OCI-LY1 (cell line): Measurements from ENCODE around the gene MXRA5.

Source experiments
- EZH2 ChIP-seq: fragments of 200-600 bp; sonication (generic), shearing (Covaris generic); IDR thresholded peaks from 2 replicates; pipeline ENCODE4 v1.8.0; 2017; ENCODE audit warnings: borderline replicate concordance, mixed run types, mild to moderate bottlenecking, antibody characterized with exemption, low read length, moderate library complexity, mixed read lengths
- TF ChIP-seq, protein P1 (sequence below): fragments of 200-600 bp; sonication (generic), shearing (Covaris generic); IDR thresholded peaks from 2 replicates; pipeline ENCODE4 v1.5.1; 2017; ENCODE audit warnings: mild to moderate bottlenecking, antibody characterized with exemption, low read length, moderate library complexity, mixed read lengths

DNA sequence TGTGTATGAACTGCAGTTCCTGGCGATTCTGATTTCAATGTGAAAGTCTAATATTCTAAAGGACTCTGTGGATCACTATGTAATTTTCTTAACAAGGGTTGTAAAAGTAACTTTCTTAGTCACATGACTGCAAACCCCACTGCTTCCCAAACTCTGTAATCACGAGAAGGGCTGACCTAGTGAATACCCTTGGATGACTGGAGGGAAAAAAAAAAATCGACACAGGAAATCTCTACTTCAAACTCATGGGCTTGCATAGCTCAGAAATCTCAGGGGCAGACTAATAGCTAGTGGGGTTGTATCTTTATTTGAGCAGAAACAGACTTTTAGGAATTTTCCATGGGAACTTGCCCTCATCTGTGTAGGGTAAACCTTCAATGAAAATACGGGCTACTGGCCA lies 4.8 kb upstream of the MXRA5 start:
- TF ChIP-seq, protein P1, sequence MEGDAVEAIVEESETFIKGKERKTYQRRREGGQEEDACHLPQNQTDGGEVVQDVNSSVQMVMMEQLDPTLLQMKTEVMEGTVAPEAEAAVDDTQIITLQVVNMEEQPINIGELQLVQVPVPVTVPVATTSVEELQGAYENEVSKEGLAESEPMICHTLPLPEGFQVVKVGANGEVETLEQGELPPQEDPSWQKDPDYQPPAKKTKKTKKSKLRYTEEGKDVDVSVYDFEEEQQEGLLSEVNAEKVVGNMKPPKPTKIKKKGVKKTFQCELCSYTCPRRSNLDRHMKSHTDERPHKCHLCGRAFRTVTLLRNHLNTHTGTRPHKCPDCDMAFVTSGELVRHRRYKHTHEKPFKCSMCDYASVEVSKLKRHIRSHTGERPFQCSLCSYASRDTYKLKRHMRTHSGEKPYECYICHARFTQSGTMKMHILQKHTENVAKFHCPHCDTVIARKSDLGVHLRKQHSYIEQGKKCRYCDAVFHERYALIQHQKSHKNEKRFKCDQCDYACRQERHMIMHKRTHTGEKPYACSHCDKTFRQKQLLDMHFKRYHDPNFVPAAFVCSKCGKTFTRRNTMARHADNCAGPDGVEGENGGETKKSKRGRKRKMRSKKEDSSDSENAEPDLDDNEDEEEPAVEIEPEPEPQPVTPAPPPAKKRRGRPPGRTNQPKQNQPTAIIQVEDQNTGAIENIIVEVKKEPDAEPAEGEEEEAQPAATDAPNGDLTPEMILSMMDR, result no peak
- no peak for TF ChIP-seq EZH2
